ENCODE results near the gene ALPK1. TPM values are rescaled to one million over a fixed set of nuclear protein-coding genes. Genes with fewer than 3 reads are reported as not detected.
A peak's percentile ranks its signal among the peaks of the same experiment; 100 is the strongest.

ALPK1 gene
- total RNA-seq, 4 donors from 2014 or later = 1.8 to 12.6 (median 3.3) TPM

DNA sequence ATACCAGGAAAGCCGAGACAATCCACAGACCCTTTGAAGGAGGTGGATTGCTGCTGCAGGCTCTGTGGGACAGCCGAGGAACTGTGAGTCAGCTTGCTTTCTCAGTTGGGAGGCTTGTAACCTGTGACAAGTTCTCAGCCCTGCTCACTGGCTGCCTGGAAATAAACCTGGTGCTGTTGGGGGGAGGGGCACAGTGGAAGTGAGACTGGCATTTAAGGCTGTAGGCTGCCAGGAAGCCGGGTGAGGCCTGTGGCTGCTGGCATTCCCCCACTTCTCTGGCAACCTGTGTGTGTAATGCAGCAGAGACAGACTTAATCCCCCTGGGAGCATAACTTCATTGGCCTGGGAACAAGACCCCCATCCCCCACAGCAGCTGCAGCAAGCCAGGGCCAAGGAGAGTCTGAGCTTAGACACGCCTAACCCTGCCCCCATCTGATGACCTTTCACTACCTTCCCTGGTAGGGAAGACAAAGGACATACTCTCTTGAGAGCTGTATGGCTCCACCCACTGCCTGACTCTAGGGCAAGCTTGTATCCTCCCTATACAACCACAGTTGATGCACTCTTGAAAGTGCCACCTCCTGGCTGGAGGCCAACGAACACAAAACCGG lies 64.1 kb downstream of the ALPK1 start:
- H3K36me3 ChIP-seq = no peaks in the 10 kb centered on the region
- DNase-seq (peak in 1 of 2 donors; percentile 52), ATAC-seq (peak in 1 of 2 donors; percentile 65)
- intact Hi-C loops (cut with DNase I; ENCODE audit: low total_unique reads) (no loop called here), in situ Hi-C loops (cut with MboI; ENCODE audit: low sequenced_read_pairs in 4 of 4) (no loop called here)
- no peak overlapping the region for H3K27ac ChIP-seq
- TF ChIP-seq POLR2A (IDR thresholded peaks at IDR 0.05) = no peak
- TF ChIP-seq, protein P1, sequence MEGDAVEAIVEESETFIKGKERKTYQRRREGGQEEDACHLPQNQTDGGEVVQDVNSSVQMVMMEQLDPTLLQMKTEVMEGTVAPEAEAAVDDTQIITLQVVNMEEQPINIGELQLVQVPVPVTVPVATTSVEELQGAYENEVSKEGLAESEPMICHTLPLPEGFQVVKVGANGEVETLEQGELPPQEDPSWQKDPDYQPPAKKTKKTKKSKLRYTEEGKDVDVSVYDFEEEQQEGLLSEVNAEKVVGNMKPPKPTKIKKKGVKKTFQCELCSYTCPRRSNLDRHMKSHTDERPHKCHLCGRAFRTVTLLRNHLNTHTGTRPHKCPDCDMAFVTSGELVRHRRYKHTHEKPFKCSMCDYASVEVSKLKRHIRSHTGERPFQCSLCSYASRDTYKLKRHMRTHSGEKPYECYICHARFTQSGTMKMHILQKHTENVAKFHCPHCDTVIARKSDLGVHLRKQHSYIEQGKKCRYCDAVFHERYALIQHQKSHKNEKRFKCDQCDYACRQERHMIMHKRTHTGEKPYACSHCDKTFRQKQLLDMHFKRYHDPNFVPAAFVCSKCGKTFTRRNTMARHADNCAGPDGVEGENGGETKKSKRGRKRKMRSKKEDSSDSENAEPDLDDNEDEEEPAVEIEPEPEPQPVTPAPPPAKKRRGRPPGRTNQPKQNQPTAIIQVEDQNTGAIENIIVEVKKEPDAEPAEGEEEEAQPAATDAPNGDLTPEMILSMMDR (IDR thresholded peaks at IDR 0.05 in 4 of 5, conservative IDR thresholded peaks at IDR 0.05 in 1 of 5) = no peak
- no peaks in the 10 kb centered on the region for H3K4me1 ChIP-seq
- no peaks in the 10 kb centered on the region for H3K9me3 ChIP-seq
- no peak overlapping the region for H3K4me3 ChIP-seq
- no peaks in the 10 kb centered on the region for H3K27me3 ChIP-seq

DNA sequence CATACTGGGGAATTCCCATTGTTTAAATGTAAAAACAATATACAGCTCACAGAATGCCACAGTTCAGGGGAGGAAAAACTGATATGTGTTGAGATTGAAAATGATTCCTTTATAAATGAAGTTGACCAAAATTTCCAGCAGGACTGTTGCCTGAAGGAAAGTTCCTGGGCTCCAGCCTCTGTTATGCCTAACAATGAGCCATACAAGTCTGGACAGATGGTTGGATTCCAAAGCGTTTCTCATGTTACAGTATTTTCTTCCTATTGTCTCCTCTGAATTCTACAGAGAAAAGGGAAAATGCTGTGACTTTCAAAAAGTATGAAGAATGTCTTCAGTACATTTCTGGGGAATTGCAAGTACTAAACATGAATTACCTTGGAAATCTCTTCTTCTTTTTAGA lies 73.3 kb downstream of the ALPK1 start:
- no peak for ATAC-seq
- in situ Hi-C loops (cut with MboI; ENCODE audit: low sequenced_read_pairs in 4 of 4) = no loop called here

DNA sequence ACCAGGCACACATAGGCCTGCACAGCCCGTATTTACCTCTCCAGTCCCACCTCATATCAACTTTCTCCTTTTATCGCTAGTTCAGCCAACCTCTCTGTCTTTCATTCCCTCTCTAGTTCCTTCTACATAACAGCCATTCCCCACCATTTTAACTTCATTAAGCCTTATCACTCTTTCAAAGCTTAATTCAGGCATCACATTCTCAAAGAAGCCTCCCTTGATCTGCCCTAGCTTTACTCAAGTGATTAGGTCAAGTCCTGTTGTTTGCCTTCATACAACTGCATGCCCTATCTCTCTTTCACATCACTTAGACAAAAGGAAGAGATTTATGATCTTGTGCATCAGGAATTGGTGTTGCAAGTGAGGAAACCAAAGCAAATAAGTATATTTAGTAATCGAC lies 74.2 kb downstream of the ALPK1 start:
- Histone ChIP-seq H3K36me3 (no peaks in the 10 kb centered on the region), H3K27ac (no peak overlapping the region), H3K9me3 (no peaks in the 10 kb centered on the region), H3K27me3 (no peaks in the 10 kb centered on the region), H3K4me3 (no peak overlapping the region), H3K4me1 (no peaks in the 10 kb centered on the region)
- in situ Hi-C loops (cut with MboI; ENCODE audit: low sequenced_read_pairs in 4 of 4) (no loop called here), intact Hi-C loops (cut with DNase I; ENCODE audit: low total_unique reads) (no loop called here)
- no peak for DNase-seq
- no peak for ATAC-seq
- TF ChIP-seq, protein P1 (IDR thresholded peaks at IDR 0.05 in 4 of 5, conservative IDR thresholded peaks at IDR 0.05 in 1 of 5) = no peak
- TF ChIP-seq POLR2A (IDR thresholded peaks at IDR 0.05) = no peak

More for the DNA sequence above, 73.3 kb downstream of the ALPK1 start:
- H3K4me3 ChIP-seq = no peak overlapping the region
- TF ChIP-seq POLR2A (IDR thresholded peaks at IDR 0.05) = no peak
- TF ChIP-seq, protein P1 (IDR thresholded peaks at IDR 0.05 in 4 of 5, conservative IDR thresholded peaks at IDR 0.05 in 1 of 5) = no peak
- no peaks in the 10 kb centered on the region for H3K4me1 ChIP-seq
- no peak for DNase-seq
- H3K27me3 ChIP-seq = no peaks in the 10 kb centered on the region
- H3K36me3 ChIP-seq = no peaks in the 10 kb centered on the region
- intact Hi-C loops (cut with DNase I; ENCODE audit: low total_unique reads) = no loop called here
- H3K27ac ChIP-seq = no peak overlapping the region
- no peaks in the 10 kb centered on the region for H3K9me3 ChIP-seq

DNA sequence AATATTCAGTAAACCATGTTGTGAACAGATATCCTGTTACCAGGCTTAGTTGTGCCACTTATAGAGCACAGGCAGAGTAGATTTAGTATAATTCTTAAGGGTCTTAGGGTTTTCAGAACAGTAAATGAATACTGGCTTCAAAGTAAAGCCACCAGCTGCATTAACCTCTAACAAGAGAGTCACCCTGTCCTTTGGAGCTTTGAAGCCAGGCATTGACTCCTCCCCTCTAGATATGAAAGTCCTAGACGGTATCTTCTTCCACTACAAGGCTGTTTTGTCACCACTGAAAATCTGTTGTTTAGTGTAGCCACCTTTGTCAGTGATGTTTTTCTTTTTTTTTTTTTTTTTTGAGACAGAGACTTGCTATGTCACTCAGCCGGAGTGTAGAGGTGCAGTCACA lies 77.7 kb downstream of the ALPK1 start:
- Histone ChIP-seq H3K27me3 (no peaks in the 10 kb centered on the region), H3K9me3 (no peaks in the 10 kb centered on the region), H3K4me1 (no peaks in the 10 kb centered on the region), H3K36me3 (no peaks in the 10 kb centered on the region), H3K27ac (no peak overlapping the region), H3K4me3 (no peak overlapping the region)
- ATAC-seq (no peak), DNase-seq (no peak)
- TF ChIP-seq, protein P1 (IDR thresholded peaks at IDR 0.05 in 4 of 5, conservative IDR thresholded peaks at IDR 0.05 in 1 of 5) = no peak
- TF ChIP-seq POLR2A (IDR thresholded peaks at IDR 0.05) = no peak
- intact Hi-C loops (cut with DNase I; ENCODE audit: low total_unique reads) = no loop called here
- in situ Hi-C loops (cut with MboI; ENCODE audit: low sequenced_read_pairs in 4 of 4) = no loop called here

DNA sequence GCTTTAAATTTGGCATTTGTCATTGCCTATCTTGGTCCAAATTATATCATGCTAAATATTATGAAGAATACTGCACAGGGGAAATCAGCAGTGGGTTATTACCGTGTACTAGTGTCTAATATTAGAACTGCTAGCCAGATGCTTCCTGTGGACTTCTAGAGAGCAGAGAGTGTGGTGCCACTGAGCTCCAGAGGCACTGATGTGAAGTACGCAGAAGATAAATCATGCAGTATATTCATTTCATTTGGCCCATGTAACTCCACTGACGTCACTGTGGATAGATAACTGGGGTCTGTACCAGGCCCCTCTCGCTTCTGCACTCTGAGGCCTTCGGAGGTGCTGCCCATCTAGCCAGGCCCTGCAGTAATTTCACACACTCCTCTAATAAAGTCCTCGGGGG lies 80.0 kb downstream of the ALPK1 start:
- Histone ChIP-seq H3K4me3 (no peak overlapping the region), H3K4me1 (no peaks in the 10 kb centered on the region), H3K36me3 (no peaks in the 10 kb centered on the region), H3K9me3 (no peaks in the 10 kb centered on the region), H3K27me3 (no peaks in the 10 kb centered on the region), H3K27ac (no peak overlapping the region)
- intact Hi-C loops (cut with DNase I; ENCODE audit: low total_unique reads) = no loop called here
- in situ Hi-C loops (cut with MboI; ENCODE audit: low sequenced_read_pairs in 4 of 4) = no loop called here
- ATAC-seq = no peak
- no peak for DNase-seq
- TF ChIP-seq, protein P1 (IDR thresholded peaks at IDR 0.05 in 4 of 5, conservative IDR thresholded peaks at IDR 0.05 in 1 of 5) = no peak
- TF ChIP-seq POLR2A (IDR thresholded peaks at IDR 0.05) = no peak

Measured in gastrocnemius medialis (tissue), 4 donors.